NB4 (cell line): ENCODE measurements around the gene POMGNT2.

Source experiments
- DNase-seq: peaks from one replicate; pipeline ENCODE4 v3.0.0; 2010; ENCODE audit warnings: low read depth
- H3K4me3 ChIP-seq: one replicate; pipeline ENCODE4 v1.5.1; 2011; ENCODE audit warnings: mild to moderate bottlenecking, low read depth, low read length, moderate library complexity
- MYC ChIP-seq: IDR thresholded peaks from 2 replicates; pipeline ENCODE4 v1.6.1; 2011; ENCODE audit warnings: low read depth, low read length
- POLR2A ChIP-seq: IDR thresholded peaks from 2 replicates; pipeline ENCODE4 v1.6.1; 2011; ENCODE audit warnings: mild to moderate bottlenecking; ENCODE audit not compliant: insufficient read length; ENCODE audit errors: extremely low read depth
- TF ChIP-seq, protein P1 (sequence below): IDR thresholded peaks from 2 replicates; pipeline ENCODE4 v1.6.1; 2011; ENCODE audit warnings: low read depth, low read length
- TF ChIP-seq, protein P2 (sequence below): IDR thresholded peaks from one replicate; pipeline ENCODE4 v1.5.1; 2012; ENCODE audit warnings: low read depth, low read length

Gene POMGNT2

DNA sequence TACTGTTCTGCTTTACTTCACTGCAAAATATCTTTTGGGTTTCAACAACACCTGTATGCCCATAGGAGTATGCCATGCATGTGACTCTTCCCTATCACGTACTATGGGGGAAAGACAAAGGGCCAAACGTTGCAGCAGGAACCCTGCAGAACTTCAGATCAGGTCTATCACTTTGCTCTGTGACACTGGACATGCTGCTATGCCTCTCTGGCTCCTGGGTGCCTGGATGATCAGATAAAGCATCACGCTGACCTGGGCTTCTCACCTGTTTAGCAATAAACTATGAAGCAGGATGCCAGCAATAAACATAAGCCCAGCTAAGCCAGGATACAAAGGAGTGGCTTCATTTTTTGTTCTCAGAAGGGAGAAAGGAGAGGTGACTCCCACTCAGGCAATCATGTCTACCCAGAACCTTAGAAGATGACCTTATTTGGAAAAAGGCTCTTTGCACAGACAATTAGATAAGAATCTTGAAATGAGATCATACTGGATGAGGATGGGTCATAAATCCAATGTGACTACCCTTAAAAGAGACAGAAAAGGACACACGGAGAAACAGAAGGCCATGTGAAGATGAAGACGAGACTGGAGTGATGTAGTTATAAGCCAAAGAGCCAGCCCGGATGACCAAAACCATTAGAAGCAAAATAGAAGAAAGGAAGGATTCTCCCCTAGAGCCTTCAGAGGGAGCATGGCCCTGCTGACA, 19.3 kb downstream of the POMGNT2 start:
- TF ChIP-seq, protein P1, sequence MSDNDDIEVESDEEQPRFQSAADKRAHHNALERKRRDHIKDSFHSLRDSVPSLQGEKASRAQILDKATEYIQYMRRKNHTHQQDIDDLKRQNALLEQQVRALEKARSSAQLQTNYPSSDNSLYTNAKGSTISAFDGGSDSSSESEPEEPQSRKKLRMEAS, result no peak
- no peak for TF ChIP-seq MYC
- TF ChIP-seq, protein P2, sequence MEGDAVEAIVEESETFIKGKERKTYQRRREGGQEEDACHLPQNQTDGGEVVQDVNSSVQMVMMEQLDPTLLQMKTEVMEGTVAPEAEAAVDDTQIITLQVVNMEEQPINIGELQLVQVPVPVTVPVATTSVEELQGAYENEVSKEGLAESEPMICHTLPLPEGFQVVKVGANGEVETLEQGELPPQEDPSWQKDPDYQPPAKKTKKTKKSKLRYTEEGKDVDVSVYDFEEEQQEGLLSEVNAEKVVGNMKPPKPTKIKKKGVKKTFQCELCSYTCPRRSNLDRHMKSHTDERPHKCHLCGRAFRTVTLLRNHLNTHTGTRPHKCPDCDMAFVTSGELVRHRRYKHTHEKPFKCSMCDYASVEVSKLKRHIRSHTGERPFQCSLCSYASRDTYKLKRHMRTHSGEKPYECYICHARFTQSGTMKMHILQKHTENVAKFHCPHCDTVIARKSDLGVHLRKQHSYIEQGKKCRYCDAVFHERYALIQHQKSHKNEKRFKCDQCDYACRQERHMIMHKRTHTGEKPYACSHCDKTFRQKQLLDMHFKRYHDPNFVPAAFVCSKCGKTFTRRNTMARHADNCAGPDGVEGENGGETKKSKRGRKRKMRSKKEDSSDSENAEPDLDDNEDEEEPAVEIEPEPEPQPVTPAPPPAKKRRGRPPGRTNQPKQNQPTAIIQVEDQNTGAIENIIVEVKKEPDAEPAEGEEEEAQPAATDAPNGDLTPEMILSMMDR, result no peak
- TF ChIP-seq POLR2A, result no peak
- H3K4me3 ChIP-seq, result no peak overlapping the region
- DNase-seq, result no peak

DNA sequence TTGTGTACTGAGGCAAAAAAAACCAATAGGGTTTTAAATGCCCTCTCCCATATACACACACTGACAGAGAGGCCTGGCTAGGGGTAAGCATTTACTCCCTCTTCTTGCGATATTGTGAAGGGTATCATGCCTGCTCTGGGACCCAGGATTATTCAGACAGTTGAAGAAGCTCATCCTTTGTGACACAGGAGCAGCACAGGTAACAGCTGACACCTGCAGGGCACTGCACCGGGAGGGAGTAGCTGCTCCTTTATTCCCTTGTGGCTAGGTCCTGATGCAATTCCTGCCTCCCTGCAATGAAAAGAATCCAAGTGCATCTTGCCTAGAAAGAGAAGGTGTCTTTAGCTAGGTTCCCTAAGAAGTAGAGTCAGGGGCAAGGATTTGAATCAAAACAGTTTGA, 23.4 kb downstream of the POMGNT2 start:
- TF ChIP-seq, protein P1, result no peak
- TF ChIP-seq MYC, result no peak
- no peak for TF ChIP-seq POLR2A
- TF ChIP-seq, protein P2, result no peak
- no peak for DNase-seq
- no peak overlapping the region for H3K4me3 ChIP-seq

DNA sequence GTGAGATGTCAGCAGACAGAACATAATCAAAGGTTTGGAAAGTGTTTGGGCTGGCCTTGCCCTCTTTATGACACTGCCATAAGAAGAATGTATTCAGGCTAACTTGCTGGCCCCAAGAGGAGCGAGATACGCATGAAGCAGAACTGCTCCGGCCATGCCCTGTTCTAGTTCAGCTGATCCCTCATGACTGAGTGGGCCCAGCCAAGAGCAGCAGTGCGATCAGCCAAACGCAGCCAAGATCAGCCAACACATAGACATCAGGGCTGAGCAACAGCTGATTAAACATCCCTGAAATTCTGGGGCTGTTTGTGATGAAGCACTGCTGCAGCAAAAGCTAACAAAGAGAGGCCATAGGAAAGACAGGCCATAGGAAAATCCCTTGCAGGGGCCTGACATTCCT, 24.1 kb downstream of the POMGNT2 start:
- TF ChIP-seq MYC (no peak), POLR2A (no peak)
- TF ChIP-seq, protein P2, result no peak
- TF ChIP-seq, protein P1, result no peak
- no peak for DNase-seq
- no peak overlapping the region for H3K4me3 ChIP-seq

DNA sequence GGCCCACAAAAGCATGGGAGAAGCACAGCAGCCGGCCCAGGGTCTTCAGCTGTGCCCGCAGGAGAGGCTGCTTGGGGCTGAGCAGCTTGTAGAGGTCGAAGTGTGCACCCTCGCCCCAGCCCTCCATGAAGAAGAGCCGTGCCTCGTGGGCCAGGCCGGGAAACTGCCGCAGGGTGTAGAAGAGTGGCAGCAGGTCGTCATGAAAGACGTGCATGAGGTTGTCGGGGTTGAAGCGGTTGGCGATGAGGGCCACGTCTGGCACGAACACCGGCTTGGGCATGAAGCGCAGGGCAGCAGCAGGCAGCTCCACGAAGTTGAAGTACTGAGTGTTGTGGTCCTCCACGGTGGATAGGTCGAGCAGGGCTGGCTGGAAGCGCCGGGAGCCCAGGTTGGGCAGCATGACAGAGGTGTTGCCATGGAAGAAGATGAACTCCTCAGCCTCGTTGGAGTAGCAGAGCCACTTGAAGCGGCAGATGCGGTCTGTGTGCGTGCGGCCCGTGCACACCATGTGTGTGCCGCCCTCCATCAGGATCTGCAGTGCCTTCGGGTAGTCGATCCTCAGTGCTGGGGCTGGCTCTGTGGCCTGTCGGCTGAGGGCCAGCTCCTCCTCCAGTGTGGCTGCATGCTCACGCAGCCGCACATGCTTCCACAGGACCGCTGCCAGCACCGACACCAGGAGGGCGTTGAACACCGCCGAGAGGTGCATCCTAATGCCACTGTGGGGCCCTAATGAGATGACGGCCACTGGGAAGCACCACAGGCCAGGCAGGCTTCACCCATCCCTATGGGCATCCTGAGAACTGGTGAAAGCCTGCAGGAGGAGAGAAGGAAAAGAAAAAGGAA, 24.9 kb downstream of the POMGNT2 start:
- TF ChIP-seq, protein P1, result no peak
- TF ChIP-seq MYC (no peak), POLR2A (no peak)
- TF ChIP-seq, protein P2, result no peak
- no peak overlapping the region for H3K4me3 ChIP-seq
- DNase-seq, result no peak

DNA sequence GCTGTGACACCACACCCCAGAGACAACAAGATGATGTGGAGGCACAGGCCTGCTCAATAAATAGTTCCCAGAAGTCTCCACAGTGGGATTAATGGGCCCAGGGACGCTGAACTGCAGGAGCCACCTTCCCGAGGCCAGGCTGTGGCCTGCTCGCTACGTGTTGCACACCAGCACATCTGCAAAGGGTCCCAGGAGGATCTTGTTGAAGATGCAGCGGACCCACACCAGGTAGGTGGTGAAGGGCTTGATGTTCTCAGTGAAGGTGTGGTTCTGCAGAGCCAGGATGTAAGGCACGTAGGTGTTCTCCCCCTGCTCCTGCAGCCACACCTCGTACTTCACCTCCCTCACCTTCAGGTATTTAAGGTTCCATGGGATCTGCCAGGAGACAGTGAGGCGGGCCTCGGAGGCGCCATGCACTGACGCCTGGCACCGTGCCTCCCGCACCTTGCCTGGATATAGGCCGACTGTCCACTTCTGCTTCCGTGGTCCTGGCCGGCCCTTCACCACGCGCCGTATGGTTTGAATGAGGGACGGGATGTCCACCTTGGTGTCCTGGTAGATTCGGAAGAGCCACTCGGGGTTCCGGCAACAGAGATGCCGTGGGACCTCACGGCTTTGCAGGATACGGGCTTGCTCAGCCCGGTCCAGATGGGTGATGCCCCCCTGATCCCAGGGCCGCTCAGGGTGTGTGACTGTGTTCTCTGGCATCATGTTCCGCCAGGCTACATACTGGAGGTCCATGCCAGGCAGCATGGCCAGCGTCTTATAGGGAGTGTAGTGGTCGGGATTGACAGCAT, 26.1 kb downstream of the POMGNT2 start:
- TF ChIP-seq, protein P2, result no peak
- TF ChIP-seq, protein P1, result no peak
- TF ChIP-seq MYC (no peak), POLR2A (no peak)
- no peak for DNase-seq
- H3K4me3 ChIP-seq, result no peak overlapping the region
